Stimulated activated CD4-positive, alpha-beta T cell treated with anti-CD3 and anti-CD28 coated beads, Interleukin-15, amount 100 ng/mL, for 24 hours (primary cell): ENCODE measurements around the gene SRC.
A peak's percentile ranks its signal among the peaks of the same experiment; 100 is the strongest.
"Not testable (repeated sequence)": the region's sequence is repeated elsewhere in the genome, so short reads cannot be mapped to it uniquely, and the experiment has no call there.

ENCODE experiments used
- DNase-seq: peaks from one replicate; pipeline ENCODE4 v3.0.0-alpha.2; 2020

SRC gene

GRCh38 chr20:37337208-37337991 lies 8.5 kb upstream of the SRC start:
- DNase-seq: no peak

GRCh38 chr20:37338380-37338779 lies 7.6 kb upstream of the SRC start:
- not testable (repeated sequence) for DNase-seq

- DNase-seq: no peak
Observed at GRCh38 chr20:37339208-37339607, 6.7 kb upstream of the SRC start.

- not testable (repeated sequence) for DNase-seq
Observed at GRCh38 chr20:37339764-37340109, 6.2 kb upstream of the SRC start.

GRCh38 chr20:37340998-37341397 lies 4.9 kb upstream of the SRC start:
- no peak for DNase-seq

- DNase-seq: no peak
Observed at GRCh38 chr20:37341632-37342031, 4.3 kb upstream of the SRC start.

- DNase-seq: no peak
Observed at GRCh38 chr20:37342231-37343177, 3.4 kb upstream of the SRC start.

- DNase-seq: no peak
Observed at GRCh38 chr20:37343212-37343993, 2.5 kb upstream of the SRC start.

- DNase-seq: no peak
Observed at GRCh38 chr20:37343994-37344355, 2.0 kb upstream of the SRC start.

- no peak for DNase-seq
Observed at GRCh38 chr20:37344506-37345338, 1.2 kb upstream of the SRC start.

- no peak for DNase-seq
Observed at GRCh38 chr20:37346236-37346534, 245 bp downstream of the SRC start.

GRCh38 chr20:37346535-37347346 lies 801 bp downstream of the SRC start:
- DNase-seq: no peak

- DNase-seq: no peak
Observed at GRCh38 chr20:37347347-37347823, 1.4 kb downstream of the SRC start.

GRCh38 chr20:37347891-37348791 lies 2.2 kb downstream of the SRC start:
- DNase-seq: peak; percentile 37

- no peak for DNase-seq
Observed at GRCh38 chr20:37348792-37349516, 3.0 kb downstream of the SRC start.

GRCh38 chr20:37349517-37350491 lies 3.9 kb downstream of the SRC start:
- no peak for DNase-seq

GRCh38 chr20:37350649-37351574 lies 5.0 kb downstream of the SRC start:
- no peak for DNase-seq
